H1 (cell line): Measurements from ENCODE around the gene ELP4. TPM values are rescaled to one million over a fixed set of nuclear protein-coding genes. Genes with fewer than 3 reads are reported as not detected.
"Not testable (repeated sequence)": the region's sequence is repeated elsewhere in the genome, so short reads cannot be mapped to it uniquely, and the experiment has no call there.

Source experiments
- CTCF ChIA-PET: fragments of 300-600 bp; sonication (Branson Sonifier 250); formaldehyde crosslinking; loops from one replicate; lab custom pipeline; 2021; ENCODE audit not compliant: partially characterized antibody; lab: Charles Lee
- POLR2A ChIA-PET: fragments of 300-600 bp; sonication (Branson Sonifier 250); formaldehyde crosslinking; loops from one replicate; lab custom pipeline; 2021; ENCODE audit warnings: inconsistent platforms; ENCODE audit not compliant: partially characterized antibody; lab: Charles Lee
- DNase-seq, 2 experiments: peaks; one replicate each; pipeline versions ENCODE4 v3.0.0 to v3.0.0-alpha.2; 2010 to 2022; ENCODE audit warnings: low spot score in 2 of 2, low read depth in 1 of 2, mixed read lengths in 1 of 2
- FAIRE-seq: peaks from 2 replicates; lab custom pipeline; 2011; peaks lifted over from hg19 to GRCh38; lab: Jason Lieb, UNC
- H2AFZ ChIP-seq: 2 replicates; pipeline ENCODE4 v1.8.1; 2012; ENCODE audit warnings: low read length, inconsistent platforms
- H2AK5ac ChIP-seq: 2 replicates; pipeline ENCODE4 v1.6.1; 2013; ENCODE audit warnings: low read depth, low read length
- H2BK120ac ChIP-seq: replicated peaks from 2 replicates; pipeline ENCODE3; 2013; ENCODE audit warnings: low read depth, low read length, inconsistent platforms
- H2BK12ac ChIP-seq: 2 replicates; pipeline ENCODE4 v1.6.1; 2013; ENCODE audit warnings: low read depth, low read length
- H2BK15ac ChIP-seq: 2 replicates; pipeline ENCODE4 v1.6.1; 2013; ENCODE audit warnings: low read length
- H2BK20ac ChIP-seq: 2 replicates; pipeline ENCODE4 v1.6.1; 2013; ENCODE audit warnings: low read length
- H2BK5ac ChIP-seq: 2 replicates; pipeline ENCODE4 v1.6.1; 2013; ENCODE audit warnings: low read depth, low read length
- H3K14ac ChIP-seq: 2 replicates; pipeline ENCODE4 v1.6.1; 2013; ENCODE audit warnings: inconsistent platforms; ENCODE audit not compliant: insufficient read length
- H3K18ac ChIP-seq: 2 replicates; pipeline ENCODE4 v1.6.1; 2013; ENCODE audit warnings: low read length; ENCODE audit errors: extremely low read depth
- H3K23ac ChIP-seq: 2 replicates; pipeline ENCODE4 v1.6.1; 2013; ENCODE audit warnings: inconsistent platforms; ENCODE audit not compliant: insufficient read length
- H3K23me2 ChIP-seq: 2 replicates; pipeline ENCODE4 v1.6.1; 2013; ENCODE audit warnings: low read depth, low read length
- H3K27ac ChIP-seq: 2 replicates; pipeline ENCODE4 v1.6.1; 2011; ENCODE audit warnings: low read depth, low read length, inconsistent platforms
- H3K27me3 ChIP-seq, 4 experiments: replicated peaks in 1 of 4; 1 replicate in 1 of 4; 2 replicates in 3 of 4; pipeline versions ENCODE4 v1.6.1 to v1.8.1; 2011 to 2013; ENCODE audit warnings: low read length in 3 of 4, mild to moderate bottlenecking in 3 of 4, inconsistent platforms in 2 of 4, mixed read lengths in 2 of 4, moderate library complexity in 1 of 4; ENCODE audit not compliant: control insufficient read depth in 3 of 4, insufficient read depth in 3 of 4; ENCODE audit errors: extremely low read depth in 1 of 4
- H3K36me3 ChIP-seq, 4 experiments: 2 replicates each; pipeline versions ENCODE4 v1.6.1 to v1.8.1; 2011 to 2013; ENCODE audit warnings: mild to moderate bottlenecking in 4 of 4, low read length in 3 of 4, moderate library complexity in 2 of 4, control low read depth in 1 of 4, inconsistent platforms in 1 of 4; ENCODE audit not compliant: insufficient read depth in 4 of 4, control insufficient read depth in 2 of 4
- H3K4ac ChIP-seq: replicated peaks from 2 replicates; pipeline ENCODE3; 2013; ENCODE audit warnings: low read length, low read depth, mixed read lengths, inconsistent platforms; ENCODE audit not compliant: insufficient read length
- H3K4me1 ChIP-seq, 4 experiments: replicated peaks in 1 of 4; 1 replicate in 1 of 4; 2 replicates in 3 of 4; pipeline versions ENCODE4 v1.6.1 to v1.8.1; 2011 to 2013; ENCODE audit warnings: low read length in 3 of 4, inconsistent platforms in 2 of 4, mixed read lengths in 1 of 4; ENCODE audit not compliant: insufficient read depth in 4 of 4, control insufficient read depth in 3 of 4
- H3K4me2 ChIP-seq, 2 experiments: 2 replicates each; pipeline versions ENCODE4 v1.6.1 to v1.8.1; 2011 to 2013; ENCODE audit warnings: low read depth in 2 of 2, low read length in 2 of 2, control low read depth in 1 of 2, inconsistent platforms in 1 of 2, mild to moderate bottlenecking in 1 of 2; ENCODE audit not compliant: insufficient read depth in 1 of 2
- H3K4me3 ChIP-seq, 4 experiments: fragments of 200-600, 300-600 bp in 1 of 4; sonication (generic), shearing (Covaris generic), sonication (Bioruptor Twin) in 1 of 4; 2 replicates each; pipeline versions ENCODE4 v1.5.1 to v1.8.1; 2011 to 2016; ENCODE audit warnings: low read length in 4 of 4, low read depth in 3 of 4, control low read depth in 2 of 4, inconsistent platforms in 2 of 4, mild to moderate bottlenecking in 2 of 4, mixed read lengths in 1 of 4, moderate library complexity in 1 of 4; ENCODE audit not compliant: insufficient read depth in 2 of 4; ENCODE audit errors: extremely low read depth in 1 of 4
- H3K56ac ChIP-seq: replicated peaks from 2 replicates; pipeline ENCODE3; 2013; ENCODE audit warnings: low read depth, mild to moderate bottlenecking, mixed read lengths, low read length, inconsistent platforms; ENCODE audit not compliant: insufficient read length
- H3K79me1 ChIP-seq: 2 replicates; pipeline ENCODE4 v1.6.1; 2013; ENCODE audit warnings: low read depth, low read length, control low read depth
- H3K79me2 ChIP-seq, 2 experiments: 2 replicates each; pipeline versions ENCODE4 v1.6.1 to v1.8.1; 2012 to 2013; ENCODE audit warnings: low read length in 2 of 2, mild to moderate bottlenecking in 2 of 2, inconsistent platforms in 1 of 2; ENCODE audit not compliant: insufficient read depth in 2 of 2, control insufficient read depth in 1 of 2
- H3K9ac ChIP-seq, 4 experiments: replicated peaks in 1 of 4; 1 replicate in 1 of 4; 2 replicates in 3 of 4; pipeline versions ENCODE4 v1.6.1 to v1.8.1; 2011 to 2013; ENCODE audit warnings: low read depth in 3 of 4, low read length in 3 of 4, control low read depth in 2 of 4, mild to moderate bottlenecking in 2 of 4, moderate library complexity in 2 of 4, inconsistent platforms in 1 of 4; ENCODE audit errors: extremely low read depth in 1 of 4
- H3K9me3 ChIP-seq, 2 experiments: 2 replicates each; pipeline versions ENCODE4 v1.6.1 to v1.8.1; 2012 to 2013; ENCODE audit warnings: mild to moderate bottlenecking in 2 of 2, moderate library complexity in 2 of 2, control low read depth in 1 of 2, inconsistent platforms in 1 of 2, low read depth in 1 of 2, low read length in 1 of 2, mixed read lengths in 1 of 2; ENCODE audit not compliant: insufficient read depth in 2 of 2
- H4K20me1 ChIP-seq, 2 experiments: replicated peaks in 1 of 2; 2 replicates each; pipeline versions ENCODE3 to v1.8.1; 2011 to 2013; ENCODE audit warnings: inconsistent platforms in 2 of 2, low read length in 2 of 2, mild to moderate bottlenecking in 1 of 2; ENCODE audit not compliant: insufficient read depth in 2 of 2, control insufficient read depth in 1 of 2
- H4K5ac ChIP-seq: 2 replicates; pipeline ENCODE4 v1.6.1; 2013; ENCODE audit warnings: low read length, low read depth, mixed read lengths, inconsistent platforms; ENCODE audit not compliant: insufficient read length
- H4K8ac ChIP-seq: 2 replicates; pipeline ENCODE4 v1.8.0; 2013; ENCODE audit warnings: mild to moderate bottlenecking, moderate library complexity, low read length, inconsistent platforms; ENCODE audit not compliant: insufficient read depth; ENCODE audit errors: extremely low read depth
- H4K91ac ChIP-seq: replicated peaks from 2 replicates; pipeline ENCODE3; 2013; ENCODE audit warnings: low read length, mixed read lengths, inconsistent platforms; ENCODE audit not compliant: insufficient read length
- WGBS, 2 experiments: shearing (Covaris generic) in 1 of 2; methylation state at CpG; one replicate each; pipeline versions ENCODE4 v1.1.6 to v1.1.7; 2013 to 2015; ENCODE audit warnings: low lambda C conversion rate in 2 of 2, mixed read lengths in 2 of 2, inconsistent platforms in 1 of 2, low coverage in 1 of 2, missing lambda C conversion rate in 1 of 2; ENCODE audit not compliant: insufficient replicate concordance in 2 of 2, insufficient coverage in 1 of 2, insufficient read length in 1 of 2; ENCODE audit errors: extremely low coverage in 1 of 2, missing lambda C conversion rate in 1 of 2; 5-methylcytosine and 5-hydroxymethylcytosine counted together
- polyA plus RNA-seq, 7 experiments: library from polyadenylated mRNA; depleted of rRNA in 3 of 7; stranded (reverse) in 5 of 7; unstranded in 2 of 7; fragments of >200 nt in 5 of 7; fragments of 200-250 nt in 2 of 7; gene quantifications; 1 replicate in 5 of 7; 2 replicates in 1 of 7; 4 replicates in 1 of 7; pipeline versions ENCODE4 v1.2.1 to v1.2.3, GENCODE V29; 2011 to 2013; ENCODE audit warnings: missing spikeins in 2 of 7, mixed read lengths in 2 of 7
- total RNA-seq: library from RNA; stranded (reverse); fragmentation: NEBNext Ultra II Directional; extraction: Animal tissue kit (Norgen Biotek cat#: 25700); gene quantifications from 2 replicates; pipeline ENCODE4 v1.2.1, GENCODE V29; 2021

The ELP4 gene
- total and polyA plus RNA-seq, 2 of the 8 experiments (the other 6 are each of a cell fraction or from before 2014, with no cell fraction given): 14.0 to 18.6 TPM

DNA sequence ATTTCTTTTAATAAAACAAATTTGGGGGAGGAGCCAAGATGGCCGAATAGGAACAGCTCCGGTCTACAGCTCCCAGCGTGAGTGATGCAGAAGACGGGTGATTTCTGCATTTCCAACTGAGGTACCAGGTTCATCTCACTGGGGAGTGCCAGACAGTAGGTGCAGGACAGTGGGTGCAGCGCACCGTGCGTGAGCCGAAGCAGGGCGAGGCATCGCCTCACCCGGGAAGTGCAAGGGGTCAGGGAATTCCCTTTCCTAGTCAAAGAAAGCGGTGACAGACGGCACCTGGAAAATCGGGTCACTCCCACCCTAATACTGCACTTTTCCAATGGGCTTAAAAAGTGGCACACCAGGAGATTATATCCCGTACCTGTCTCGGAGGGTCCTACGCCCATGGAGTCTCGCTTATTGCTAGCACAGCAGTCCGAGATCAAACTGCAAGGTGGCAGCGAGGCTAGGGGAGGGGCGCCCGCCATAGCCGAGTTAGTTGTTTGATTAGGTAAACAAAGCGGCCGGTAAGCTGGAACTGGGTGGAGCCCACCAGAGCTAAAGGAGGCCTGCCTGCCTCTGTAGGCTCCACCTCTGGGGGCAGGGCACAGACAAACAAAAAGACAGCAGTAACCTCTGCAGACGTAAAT, 231.3 kb downstream of the ELP4 start:
- H3K4me3 ChIP-seq, FAIRE-seq, POLR2A ChIA-PET, H2BK20ac ChIP-seq, H2BK15ac ChIP-seq, DNase-seq, H4K5ac ChIP-seq, H2BK12ac ChIP-seq, H3K56ac ChIP-seq, H3K23me2 ChIP-seq, H3K27me3 ChIP-seq, H2AFZ ChIP-seq, H3K27ac ChIP-seq, H2BK5ac ChIP-seq, H3K79me1 ChIP-seq, H3K4ac ChIP-seq, H2BK120ac ChIP-seq, H4K91ac ChIP-seq, H4K20me1 ChIP-seq, H3K18ac ChIP-seq, H3K14ac ChIP-seq, H3K9ac ChIP-seq, H3K79me2 ChIP-seq, H2AK5ac ChIP-seq, H3K4me1 ChIP-seq, CTCF ChIA-PET, H4K8ac ChIP-seq, H3K23ac ChIP-seq, H3K36me3 ChIP-seq, H3K4me2 ChIP-seq: not testable (repeated sequence)
- 89% methylated on average over 19 of the region's 26 CpGs; no CpG with 5 or more reads in 1 of the 2 experiments for WGBS, 2 experiments
- H3K9me3 ChIP-seq: peaks cover 12 to 16% of the 10 kb centered on the region in 2 experiments
